ENCODE results near the gene CDH23. TPM values are rescaled to one million over a fixed set of nuclear protein-coding genes. Genes with fewer than 3 reads are reported as not detected.
"Not testable (repeated sequence)": the region's sequence is repeated elsewhere in the genome, so short reads cannot be mapped to it uniquely, and the experiment has no call there.

CDH23 gene
- total and polyA plus RNA-seq, 10 donors, result 2.0 to 19.9 (median 11.0) TPM

- intact Hi-C loops (cut with DNase I; ENCODE audit: low total_unique reads), result no loop called here
- H3K9me3 ChIP-seq, result no peaks in the 10 kb centered on the region
Observed at GRCh38 chr10:71354776-71355175, 41.9 kb upstream of the CDH23 start.

GRCh38 chr10:71355886-71356285 lies 40.8 kb upstream of the CDH23 start:
- no peak overlapping the region for H3K27ac ChIP-seq
- H3K27me3 ChIP-seq (replicated peaks in 1 of 7), result no peaks in the 10 kb centered on the region
- peak; percentile 60 for DNase-seq
- intact Hi-C loops (cut with DNase I; ENCODE audit: low total_unique reads), result no loop called here
- WGBS, 5 donors, result 83 to 93% (median 92%) methylated on average over 11 to 12 of the region's 12 CpGs
- peaks cover 0 to 35% (median 4%) of the 10 kb centered on the region in 6 donors for H3K4me1 ChIP-seq
- H3K4me3 ChIP-seq, result no peak overlapping the region
- TF ChIP-seq POLR2A (IDR thresholded peaks at IDR 0.05), result no peak
- TF ChIP-seq, protein P1, sequence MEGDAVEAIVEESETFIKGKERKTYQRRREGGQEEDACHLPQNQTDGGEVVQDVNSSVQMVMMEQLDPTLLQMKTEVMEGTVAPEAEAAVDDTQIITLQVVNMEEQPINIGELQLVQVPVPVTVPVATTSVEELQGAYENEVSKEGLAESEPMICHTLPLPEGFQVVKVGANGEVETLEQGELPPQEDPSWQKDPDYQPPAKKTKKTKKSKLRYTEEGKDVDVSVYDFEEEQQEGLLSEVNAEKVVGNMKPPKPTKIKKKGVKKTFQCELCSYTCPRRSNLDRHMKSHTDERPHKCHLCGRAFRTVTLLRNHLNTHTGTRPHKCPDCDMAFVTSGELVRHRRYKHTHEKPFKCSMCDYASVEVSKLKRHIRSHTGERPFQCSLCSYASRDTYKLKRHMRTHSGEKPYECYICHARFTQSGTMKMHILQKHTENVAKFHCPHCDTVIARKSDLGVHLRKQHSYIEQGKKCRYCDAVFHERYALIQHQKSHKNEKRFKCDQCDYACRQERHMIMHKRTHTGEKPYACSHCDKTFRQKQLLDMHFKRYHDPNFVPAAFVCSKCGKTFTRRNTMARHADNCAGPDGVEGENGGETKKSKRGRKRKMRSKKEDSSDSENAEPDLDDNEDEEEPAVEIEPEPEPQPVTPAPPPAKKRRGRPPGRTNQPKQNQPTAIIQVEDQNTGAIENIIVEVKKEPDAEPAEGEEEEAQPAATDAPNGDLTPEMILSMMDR (IDR thresholded peaks at IDR 0.05 in 8 of 11, conservative IDR thresholded peaks at IDR 0.05 in 3 of 11), result no peak
- no peak for TF ChIP-seq POLR2AphosphoS5 (IDR thresholded peaks at IDR 0.05)
- peaks cover 0 to 86% (median 17%) of the 10 kb centered on the region in 6 donors for H3K36me3 ChIP-seq
- H3K9me3 ChIP-seq, result no peaks in the 10 kb centered on the region

More at GRCh38 chr10:71354776-71355175, 41.9 kb upstream of the CDH23 start:
- TF ChIP-seq POLR2AphosphoS5 (IDR thresholded peaks at IDR 0.05), result no peak
- TF ChIP-seq, protein P1 (IDR thresholded peaks at IDR 0.05 in 8 of 11, conservative IDR thresholded peaks at IDR 0.05 in 3 of 11), result no peak
- TF ChIP-seq POLR2A (IDR thresholded peaks at IDR 0.05), result no peak
- no peak overlapping the region for H3K27ac ChIP-seq
- H3K4me1 ChIP-seq, result peaks cover 0 to 32% (median 4%) of the 10 kb centered on the region in 6 donors
- no peak for DNase-seq
- H3K4me3 ChIP-seq, result no peak overlapping the region
- no peaks in the 10 kb centered on the region for H3K27me3 ChIP-seq (replicated peaks in 1 of 7)
- H3K36me3 ChIP-seq, result peaks cover 0 to 87% (median 17%) of the 10 kb centered on the region in 6 donors
- 85 to 94% (median 92%) methylated on average over 5 to 7 of the region's 7 CpGs for WGBS, 5 donors

DNA sequence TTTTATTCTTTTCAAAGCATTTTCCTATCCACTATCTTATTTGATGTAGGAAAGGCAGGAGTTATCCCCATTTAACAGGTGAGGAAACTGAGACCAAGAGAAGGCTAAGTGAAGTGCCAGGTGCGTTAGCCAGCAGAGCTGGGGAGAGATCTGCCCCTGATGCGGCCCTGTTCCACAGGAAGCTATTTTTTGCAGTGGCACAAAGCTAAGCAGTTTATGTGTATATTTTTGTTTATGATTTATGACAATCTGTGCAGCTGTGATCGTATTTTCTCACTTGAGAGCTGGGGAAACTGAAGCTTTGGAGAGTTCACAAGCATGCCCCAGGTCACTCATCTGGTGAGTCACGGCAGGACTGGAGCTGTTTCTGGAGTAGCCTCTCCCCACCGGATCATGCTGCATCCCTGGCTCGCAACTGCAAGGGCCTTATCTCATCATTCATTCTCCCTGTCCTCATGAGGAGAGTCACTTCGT lies 38.9 kb upstream of the CDH23 start:
- no peaks in the 10 kb centered on the region for H3K27me3 ChIP-seq (replicated peaks in 1 of 7)
- TF ChIP-seq POLR2AphosphoS5 (IDR thresholded peaks at IDR 0.05) (no peak), POLR2A (IDR thresholded peaks at IDR 0.05) (no peak)
- TF ChIP-seq, protein P1 (IDR thresholded peaks at IDR 0.05 in 8 of 11, conservative IDR thresholded peaks at IDR 0.05 in 3 of 11), result no peak
- peaks cover 0 to 25% (median 4%) of the 10 kb centered on the region in 6 donors for H3K4me1 ChIP-seq
- no peaks in the 10 kb centered on the region for H3K9me3 ChIP-seq
- peak overlapping the region in 5 of 8 donors; percentile 32 to 79 (median 65) for H3K27ac ChIP-seq
- 75 to 79% (median 79%) methylated on average over 7 of the region's 7 CpGs for WGBS, 5 donors
- peaks cover 0 to 84% (median 17%) of the 10 kb centered on the region in 6 donors for H3K36me3 ChIP-seq
- H3K4me3 ChIP-seq, result no peak overlapping the region
- no peak for DNase-seq
- intact Hi-C loops (cut with DNase I; ENCODE audit: low total_unique reads), result no loop called here

DNA sequence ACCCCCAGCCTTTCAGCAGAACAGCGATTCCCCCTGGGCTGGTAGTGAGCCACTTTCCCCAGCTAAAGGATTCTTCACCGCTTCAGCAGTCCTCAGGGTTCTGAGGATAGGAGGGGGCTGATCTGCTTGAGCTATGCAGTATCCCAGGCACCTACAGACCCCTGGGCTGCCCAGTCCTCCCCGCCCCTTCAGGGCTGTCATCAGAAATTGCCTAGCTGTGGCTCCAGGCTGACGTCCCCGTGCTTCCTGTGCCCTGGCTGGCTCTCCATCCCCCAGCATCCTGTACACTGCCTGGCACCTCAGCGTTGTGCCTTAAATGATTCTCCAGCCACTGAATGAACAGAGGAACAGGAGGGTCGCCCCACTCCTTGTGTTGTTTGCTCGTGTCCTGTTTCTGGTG lies 38.4 kb upstream of the CDH23 start:
- peaks cover 0 to 25% (median 4%) of the 10 kb centered on the region in 6 donors for H3K4me1 ChIP-seq
- DNase-seq, result no peak
- no peak for TF ChIP-seq POLR2AphosphoS5 (IDR thresholded peaks at IDR 0.05)
- no peak for TF ChIP-seq POLR2A (IDR thresholded peaks at IDR 0.05)
- TF ChIP-seq, protein P1 (IDR thresholded peaks at IDR 0.05 in 8 of 11, conservative IDR thresholded peaks at IDR 0.05 in 3 of 11), result no peak
- intact Hi-C loops (cut with DNase I; ENCODE audit: low total_unique reads), result no loop called here
- WGBS, 5 donors, result 67 to 81% (median 80%) methylated on average over 8 of the region's 8 CpGs
- H3K36me3 ChIP-seq, result peaks cover 0 to 84% (median 17%) of the 10 kb centered on the region in 6 donors
- no peaks in the 10 kb centered on the region for H3K9me3 ChIP-seq
- H3K27me3 ChIP-seq (replicated peaks in 1 of 7), result no peaks in the 10 kb centered on the region
- peak overlapping the region in 5 of 8 donors; percentile 32 to 79 (median 65) for H3K27ac ChIP-seq
- no peak overlapping the region for H3K4me3 ChIP-seq

GRCh38 chr10:71358906-71359305 lies 37.8 kb upstream of the CDH23 start:
- H3K27ac ChIP-seq, result peak overlapping the region in 5 of 8 donors; percentile 51 to 79 (median 65)
- DNase-seq; intact Hi-C loops (cut with DNase I; ENCODE audit: low total_unique reads); H3K27me3 ChIP-seq (replicated peaks in 1 of 7); H3K9me3 ChIP-seq; H3K4me3 ChIP-seq: not testable (repeated sequence)
- H3K4me1 ChIP-seq, result peaks cover 0 to 25% (median 4%) of the 10 kb centered on the region in 6 donors
- 86 to 97% (median 91%) methylated on average over 10 of the region's 10 CpGs for WGBS, 5 donors
- peaks cover 0 to 80% (median 17%) of the 10 kb centered on the region in 6 donors for H3K36me3 ChIP-seq
